ENCODE data around the gene E2F2.

DNA sequence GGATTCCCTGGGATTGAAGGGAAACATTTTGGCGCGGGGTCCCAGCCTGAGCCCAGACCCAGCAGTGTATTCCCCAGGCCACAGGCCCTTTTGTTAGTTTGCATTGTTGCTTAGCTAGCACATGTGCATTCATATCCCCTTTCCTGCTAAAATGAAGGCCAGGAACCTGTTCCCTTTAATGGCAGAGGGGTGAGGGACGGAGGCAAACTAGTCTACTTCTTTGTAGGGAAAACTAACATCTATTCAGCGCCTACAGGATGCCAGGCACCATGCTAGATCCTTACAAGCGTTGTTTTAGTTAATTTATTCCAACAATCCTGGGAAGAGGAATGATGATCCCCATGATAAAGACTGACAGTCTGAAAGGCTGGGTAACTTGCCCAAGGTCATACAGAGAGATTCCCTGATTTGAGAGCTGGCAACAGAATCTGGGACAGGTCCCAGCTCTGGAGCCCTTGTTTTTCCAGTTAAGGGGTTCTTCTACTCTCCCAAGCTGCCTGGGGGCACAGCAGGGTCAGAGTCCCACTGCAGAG, 595 bp upstream of the E2F2 start:
- no peak for TF ChIP-seq CTCF (optimal IDR thresholded peaks at IDR 0.05 in 1 of 3, IDR thresholded peaks at IDR 0.05 in 1 of 3, conservative IDR thresholded peaks at IDR 0.05 in 1 of 3; ENCODE audit: extremely low read depth in 1 of 3, insufficient read depth in 2 of 3, low read length in 3 of 3)
- TF ChIP-seq EZH2 (IDR thresholded peaks at IDR 0.05; ENCODE audit: low read length) = no peak

Data from keratinocyte (primary cell).